Astrocyte of the cerebellum (primary cell): ENCODE results near the gene THRB.
"Not testable (repeated sequence)": the region's sequence is repeated elsewhere in the genome, so short reads cannot be mapped to it uniquely, and the experiment has no call there.

Experiments used
- DNase-seq: peaks from one replicate; pipeline ENCODE4 v3.0.0-alpha.2; 2011; ENCODE audit warnings: low read depth
- H3K4me3 ChIP-seq: 2 replicates; pipeline ENCODE4 v1.5.1; 2011; ENCODE audit warnings: mild to moderate bottlenecking, low read depth, low read length, moderate library complexity
- CTCF ChIP-seq: IDR thresholded peaks from 2 replicates; pipeline ENCODE4 v1.5.1; 2012; ENCODE audit warnings: low read length, low read depth, moderate library complexity, mild to moderate bottlenecking; ENCODE audit errors: missing control alignments
- in situ Hi-C: cut with HindIII; loops from 2 replicates; pipeline ENCODE4 v1.10.0; 2017; ENCODE audit warnings: low sequenced_read_pairs

Gene THRB

GRCh38 chr3:24435584-24435983 lies 59.1 kb downstream of the THRB start:
- H3K4me3 ChIP-seq: no peak overlapping the region
- no peak for TF ChIP-seq CTCF
- in situ Hi-C loops: no loop called here
- DNase-seq: no peak

DNA sequence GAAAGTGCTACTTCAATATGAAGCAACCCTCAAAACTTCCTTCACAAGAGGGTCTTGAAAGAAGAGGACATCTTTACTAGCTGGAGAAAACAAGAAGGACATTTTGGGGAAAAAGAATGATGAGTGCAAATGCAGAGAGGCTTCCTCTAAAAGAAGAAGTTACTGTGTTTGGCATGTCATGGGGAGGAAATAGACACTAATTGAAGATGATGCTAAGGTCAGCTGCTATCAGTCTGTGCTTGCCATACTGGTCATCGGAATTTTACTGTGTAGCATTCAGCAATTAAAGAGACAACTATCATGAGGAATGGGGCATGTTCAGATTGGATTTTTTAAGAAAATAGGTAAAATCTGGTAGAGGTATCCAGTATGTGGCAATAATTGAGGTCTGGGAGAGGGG lies 60.0 kb downstream of the THRB start:
- TF ChIP-seq CTCF: no peak
- in situ Hi-C loops: no loop called here
- DNase-seq: no peak
- no peak overlapping the region for H3K4me3 ChIP-seq

GRCh38 chr3:24433838-24434591 lies 60.6 kb downstream of the THRB start:
- in situ Hi-C loops: no loop called here
- no peak for DNase-seq
- H3K4me3 ChIP-seq: no peak overlapping the region
- no peak for TF ChIP-seq CTCF

GRCh38 chr3:24432989-24433388 lies 61.7 kb downstream of the THRB start:
- in situ Hi-C loops: no loop called here
- no peak for TF ChIP-seq CTCF
- no peak overlapping the region for H3K4me3 ChIP-seq
- DNase-seq: no peak

- TF ChIP-seq CTCF: no peak
- H3K4me3 ChIP-seq: no peak overlapping the region
- no peak for DNase-seq
- in situ Hi-C loops: no loop called here
Observed at GRCh38 chr3:24428481-24428880, 66.2 kb downstream of the THRB start.

DNA sequence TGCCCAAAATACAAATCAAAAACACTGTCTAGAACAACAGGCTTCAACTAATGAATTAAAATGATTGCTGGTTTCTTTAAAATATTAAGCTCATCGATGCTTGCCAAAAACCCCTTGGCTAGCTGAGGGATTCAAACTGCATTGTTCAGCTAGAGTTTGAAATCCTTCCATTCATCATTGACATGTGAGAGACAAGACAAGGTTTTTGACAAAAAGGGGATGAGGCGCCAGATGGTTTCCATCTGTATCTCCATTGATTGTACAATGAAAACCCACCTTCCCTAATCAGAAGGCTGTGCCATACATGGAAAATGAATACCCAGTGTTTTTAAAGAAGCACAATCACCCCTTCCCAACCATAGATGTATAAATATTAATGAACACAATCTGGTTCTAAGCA lies 67.8 kb downstream of the THRB start:
- in situ Hi-C loops: no loop called here
- H3K4me3 ChIP-seq: no peak overlapping the region
- DNase-seq: no peak
- TF ChIP-seq CTCF: no peak

DNA sequence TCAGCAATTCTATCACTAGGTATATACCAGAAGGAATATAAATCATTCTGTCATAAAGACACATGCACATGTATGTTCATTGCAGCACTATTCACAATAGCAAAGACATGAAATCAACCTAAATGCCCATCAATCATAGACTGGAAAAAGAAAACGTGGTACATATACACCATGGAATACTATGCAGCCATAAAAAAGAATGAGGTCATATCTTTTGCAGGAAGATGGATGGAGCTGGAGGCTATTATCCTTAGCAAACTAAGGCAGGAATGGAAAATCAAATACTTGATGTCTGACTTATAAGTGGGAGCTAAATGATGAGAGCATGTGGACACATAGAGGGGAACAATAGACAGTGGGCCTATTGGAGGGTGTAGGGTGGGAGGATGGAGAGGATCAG lies 73.8 kb downstream of the THRB start:
- DNase-seq, H3K4me3 ChIP-seq, in situ Hi-C loops: not testable (repeated sequence)
